HEK293T (cell line): ENCODE data around the gene USP31.

Source experiments
- CTCF ChIA-PET: fragments of 350-600 bp; formaldehyde crosslinking; extraction: SDS; loops from one replicate; lab custom pipeline; 2021; ENCODE audit warnings: antibody characterized with exemption, inconsistent platforms; lab: Yijun Ruan, JAX
- POLR2A ChIA-PET: fragments of 350-600 bp; formaldehyde crosslinking; extraction: SDS; loops from one replicate; lab custom pipeline; 2020; ENCODE audit warnings: antibody characterized with exemption, inconsistent platforms; lab: Yijun Ruan, JAX
- DNase-seq: peaks from one replicate; pipeline ENCODE4 v3.0.0; 2012; ENCODE audit warnings: mixed read lengths; ENCODE audit errors: extremely low spot score
- ARNT ChIP-seq: fragments of 450-650 bp; IDR thresholded peaks from 2 replicates; pipeline ENCODE4 v1.6.1; 2017; ENCODE audit warnings: mild to moderate bottlenecking
- BHLHE40 ChIP-seq: fragments of 450-650 bp; IDR thresholded peaks from 2 replicates; pipeline ENCODE4 v1.6.1; 2016; ENCODE audit warnings: mild to moderate bottlenecking, moderate library complexity, borderline replicate concordance
- CTBP1 ChIP-seq: fragments of 450-650 bp; IDR thresholded peaks from 2 replicates; pipeline ENCODE4 v1.6.1; 2016; ENCODE audit warnings: borderline replicate concordance
- ELF4 ChIP-seq: fragments of 450-650 bp; IDR thresholded peaks from 2 replicates; pipeline ENCODE4 v1.6.1; 2017; ENCODE audit warnings: antibody characterized with exemption
- FOXA1 ChIP-seq: fragments of 450-650 bp; IDR thresholded peaks from 2 replicates; pipeline ENCODE4 v1.6.1; 2016; ENCODE audit warnings: mild to moderate bottlenecking
- FOXK2 ChIP-seq: fragments of 450-650 bp; IDR thresholded peaks from 2 replicates; pipeline ENCODE4 v1.6.1; 2016; ENCODE audit warnings: mild to moderate bottlenecking
- FOXM1 ChIP-seq: fragments of 450-650 bp; IDR thresholded peaks from 2 replicates; pipeline ENCODE4 v1.6.1; 2017; ENCODE audit warnings: mild to moderate bottlenecking, borderline replicate concordance
- HDGF ChIP-seq: fragments of 450-650 bp; IDR thresholded peaks from 2 replicates; pipeline ENCODE4 v1.6.1; 2017; ENCODE audit warnings: antibody characterized with exemption, borderline replicate concordance
- L3MBTL2 ChIP-seq: fragments of 450-650 bp; conservative IDR thresholded peaks from 2 replicates; pipeline ENCODE4 v1.6.1; 2016; ENCODE audit warnings: mild to moderate bottlenecking
- LEF1 ChIP-seq: fragments of 450-650 bp; IDR thresholded peaks from 2 replicates; pipeline ENCODE4 v1.6.1; 2017; ENCODE audit warnings: mild to moderate bottlenecking, borderline replicate concordance
- NFRKB ChIP-seq: fragments of 450-650 bp; IDR thresholded peaks from 2 replicates; pipeline ENCODE4 v1.6.1; 2016; ENCODE audit warnings: mild to moderate bottlenecking, moderate library complexity
- PKNOX1 ChIP-seq: fragments of 450-650 bp; IDR thresholded peaks from 2 replicates; pipeline ENCODE4 v1.6.1; 2016
- SP1 ChIP-seq: fragments of 450-650 bp; IDR thresholded peaks from 2 replicates; pipeline ENCODE4 v1.6.1; 2017
- SUZ12 ChIP-seq: fragments of 450-650 bp; IDR thresholded peaks from 2 replicates; pipeline ENCODE4 v1.6.1; 2016; ENCODE audit warnings: mild to moderate bottlenecking
- TARDBP ChIP-seq: fragments of 450-650 bp; IDR thresholded peaks from 2 replicates; pipeline ENCODE4 v1.6.1; 2016
- ZNF384 ChIP-seq: fragments of 450-650 bp; IDR thresholded peaks from 2 replicates; pipeline ENCODE4 v1.6.1; 2016

Gene USP31

GRCh38 chr16:23124315-23124714 is 24.9 kb downstream of the USP31 start:
- ChIA-PET CTCF (no interaction called here), POLR2A (no interaction called here)
- TF ChIP-seq ARNT (no peak), ELF4 (no peak), SUZ12 (no peak), HDGF (no peak), SP1 (no peak), FOXK2 (no peak), L3MBTL2 (no peak), FOXM1 (no peak), CTBP1 (no peak), LEF1 (no peak), BHLHE40 (no peak), TARDBP (no peak), FOXA1 (no peak), PKNOX1 (no peak)
- no peak for DNase-seq

- DNase-seq: no peak
- ChIA-PET CTCF (no interaction called here), POLR2A (no interaction called here)
- no peak for TF ChIP-seq SUZ12
- no peak for TF ChIP-seq LEF1
- TF ChIP-seq L3MBTL2: no peak
- TF ChIP-seq SP1: no peak
- no peak for TF ChIP-seq ZNF384
- no peak for TF ChIP-seq HDGF
- TF ChIP-seq FOXA1: no peak
These were observed 27.1 kb downstream of the USP31 start for GRCh38 chr16:23122144-23122543.

GRCh38 chr16:23121024-23121423 is 28.2 kb downstream of the USP31 start:
- POLR2A ChIA-PET: no interaction called here
- DNase-seq: no peak
- CTCF ChIA-PET: no interaction called here
- TF ChIP-seq PKNOX1: peak; percentile 87
- no peak for TF ChIP-seq BHLHE40
- TF ChIP-seq TARDBP: no peak
- TF ChIP-seq ARNT: no peak
- TF ChIP-seq NFRKB: no peak
- no peak for TF ChIP-seq L3MBTL2
- TF ChIP-seq FOXA1: no peak

- no peak for TF ChIP-seq PKNOX1
- no peak for TF ChIP-seq NFRKB
- TF ChIP-seq TARDBP: no peak
- POLR2A ChIA-PET: no interaction called here
- DNase-seq: no peak
- CTCF ChIA-PET: no interaction called here
These were observed 28.7 kb downstream of the USP31 start for GRCh38 chr16:23120562-23120961.

- no peak for DNase-seq
- ChIA-PET CTCF (interaction anchor here (0.6 kb wide), 1 partner anchor 611 kb away, joined by 3 read pairs; no protein-coding TSS in a partner anchor), POLR2A (no interaction called here)
- TF ChIP-seq ZNF384 (no peak), PKNOX1 (no peak), FOXM1 (no peak), BHLHE40 (no peak), NFRKB (no peak), L3MBTL2 (no peak), SP1 (no peak), HDGF (no peak), FOXA1 (no peak), LEF1 (no peak), FOXK2 (no peak), SUZ12 (no peak), ELF4 (no peak), ARNT (no peak), TARDBP (no peak), CTBP1 (no peak)
These were observed 29.7 kb downstream of the USP31 start for GRCh38 chr16:23119570-23119969.

GRCh38 chr16:23114131-23114904 is 34.9 kb downstream of the USP31 start:
- DNase-seq: no peak
- ChIA-PET CTCF (no interaction called here), POLR2A (no interaction called here)
- TF ChIP-seq LEF1: no peak
- no peak for TF ChIP-seq BHLHE40
- no peak for TF ChIP-seq ELF4
- no peak for TF ChIP-seq L3MBTL2
